Activated CD8-positive, alpha-beta T cell treated with anti-CD3 and anti-CD28 coated beads, Interleukin-2, amount 10 ng/mL, durations not matched to agents 7 days and 5 days (primary cell): ENCODE results near the gene GDPD4. TPM values are rescaled to one million over a fixed set of nuclear protein-coding genes. Genes with fewer than 3 reads are reported as not detected.

Experiments used
- ATAC-seq: fragments of 150-1000 bp; cut with Tn5 transposase; one replicate; pipeline ENCODE4 v1.10.0; 2021; ENCODE audit warnings: moderate library complexity
- CTCF ChIA-PET: fragments of 350-600 bp; sonication (Branson Sonifier 250); formaldehyde crosslinking; loops from one replicate; lab custom pipeline; 2021; ENCODE audit warnings: antibody characterized with exemption; lab: Charles Lee
- POLR2A ChIA-PET: fragments of 350-600 bp; sonication (Branson Sonifier 250); formaldehyde crosslinking; loops from one replicate; lab custom pipeline; 2021; ENCODE audit warnings: antibody characterized with exemption; lab: Charles Lee
- DNase-seq: peaks from one replicate; pipeline ENCODE4 v3.0.0-alpha.2; 2020
- H3K27ac Mint-ChIP-seq: one replicate; pipeline ENCODE4 v1.8.0; 2021; ENCODE audit warnings: mild to moderate bottlenecking, mixed read lengths
- H3K27me3 Mint-ChIP-seq: one replicate; pipeline ENCODE4 v1.8.0; 2021; ENCODE audit warnings: low read depth, mixed read lengths
- H3K36me3 Mint-ChIP-seq: one replicate; pipeline ENCODE4 v1.8.0; 2021; ENCODE audit warnings: low read depth, mixed read lengths
- H3K4me1 Mint-ChIP-seq: one replicate; pipeline ENCODE4 v1.8.0; 2021; ENCODE audit warnings: low read depth, mixed read lengths
- H3K4me3 Mint-ChIP-seq: one replicate; pipeline ENCODE4 v1.8.0; 2021; ENCODE audit warnings: mild to moderate bottlenecking, mixed read lengths
- H3K9me3 Mint-ChIP-seq: one replicate; pipeline ENCODE4 v1.8.0; 2022; ENCODE audit warnings: mixed read lengths; ENCODE audit not compliant: insufficient read depth
- total RNA-seq, 2 experiments: library from RNA; stranded (reverse); gene quantifications; one replicate each; pipeline ENCODE4 v1.2.3, GENCODE V29; 2021

Gene GDPD4
- total RNA-seq, 2 experiments from 2014 or later, result not detected

DNA sequence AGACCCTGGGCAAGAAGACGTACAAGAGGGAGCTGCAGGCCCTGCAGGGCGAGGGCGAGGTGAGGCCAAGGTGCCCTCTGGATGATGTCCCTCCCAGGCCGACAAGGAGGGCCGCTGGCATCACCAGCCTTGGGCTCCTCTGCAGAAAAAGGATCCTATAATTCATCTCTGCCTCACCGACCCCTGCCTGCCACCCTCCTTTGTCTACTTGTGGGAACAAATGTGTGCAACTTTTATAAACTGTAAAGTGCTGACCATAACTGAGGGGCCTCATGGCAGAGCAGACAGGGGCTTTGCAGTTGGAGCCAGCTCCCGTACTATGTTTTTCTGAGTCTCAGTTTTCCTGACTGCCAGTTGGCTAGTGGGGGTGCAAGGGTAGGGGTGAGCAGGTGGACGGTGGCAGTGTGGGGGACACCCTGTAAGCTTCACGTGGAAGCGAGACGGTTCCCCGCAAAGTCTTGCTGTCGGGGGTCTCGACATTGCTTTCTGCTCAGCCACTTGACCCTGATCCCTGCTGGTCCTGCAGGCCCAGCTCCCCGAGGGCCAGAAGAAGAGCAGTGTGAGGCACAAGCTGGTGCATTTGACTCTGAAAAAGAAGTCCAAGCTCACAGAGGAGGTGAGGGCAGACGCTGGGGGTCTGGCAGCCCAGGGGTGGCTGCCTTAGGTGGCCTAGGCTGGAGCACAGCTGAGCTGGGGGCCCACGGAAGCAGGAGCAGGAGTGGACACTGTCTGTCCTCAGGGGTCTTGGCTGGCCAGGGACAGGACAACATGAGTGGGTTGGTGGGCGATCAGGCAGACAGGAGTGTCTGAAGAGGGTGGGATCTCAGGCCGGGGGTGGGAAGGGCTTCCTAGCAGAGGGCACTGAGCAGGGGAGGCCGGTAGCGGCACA lies 118.7 kb downstream of the GDPD4 start:
- DNase-seq (no peak), ATAC-seq (no peak)
- Mint-ChIP-seq H3K9me3 (no peaks in the 10 kb centered on the region), H3K27me3 (peaks cover 4% of the 10 kb centered on the region), H3K36me3 (no peaks in the 10 kb centered on the region), H3K4me3 (no peak overlapping the region), H3K27ac (no peak overlapping the region), H3K4me1 (no peaks in the 10 kb centered on the region)
- ChIA-PET CTCF (interaction anchor here (2.1 kb wide), 1 partner anchor 55 kb away, joined by 8 read pairs; the partner anchor contains the start of gene MYO7A), POLR2A (interaction anchor here (0.7 kb wide), 1 partner anchor 380 kb away, joined by 3 read pairs; no protein-coding TSS in a partner anchor)

DNA sequence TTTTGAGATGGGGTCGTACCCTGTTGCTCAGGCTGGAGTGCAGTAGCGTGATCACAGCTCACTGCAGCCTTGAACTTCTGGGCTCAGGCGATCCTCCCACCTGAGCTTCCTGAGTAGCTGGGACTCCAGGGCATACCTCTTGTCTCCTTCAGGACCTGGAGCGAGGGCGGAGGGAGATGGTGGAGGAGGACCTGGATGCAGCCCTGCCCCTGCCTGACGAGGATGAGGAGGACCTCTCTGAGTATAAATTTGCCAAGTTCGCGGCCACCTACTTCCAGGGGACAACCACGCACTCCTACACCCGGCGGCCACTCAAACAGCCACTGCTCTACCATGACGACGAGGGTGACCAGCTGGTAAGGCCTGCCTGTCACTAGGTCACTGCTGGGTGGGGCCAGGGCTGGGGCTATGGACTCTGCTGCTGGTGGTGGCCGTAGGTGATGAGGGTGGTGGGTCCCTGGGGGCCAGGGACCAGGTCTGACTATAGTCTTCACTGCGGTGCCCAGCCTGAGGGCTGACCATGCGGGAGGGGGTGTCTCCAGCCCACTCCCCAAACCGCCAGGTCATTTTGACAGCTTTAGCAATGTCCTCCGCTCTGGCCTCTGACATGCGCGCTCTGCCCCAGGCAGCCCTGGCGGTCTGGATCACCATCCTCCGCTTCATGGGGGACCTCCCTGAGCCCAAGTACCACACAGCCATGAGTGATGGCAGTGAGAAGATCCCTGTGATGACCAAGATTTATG lies 119.5 kb downstream of the GDPD4 start:
- Mint-ChIP-seq H3K4me1 (no peaks in the 10 kb centered on the region), H3K9me3 (no peaks in the 10 kb centered on the region)
- POLR2A ChIA-PET, result interaction anchor here (0.7 kb wide), 1 partner anchor 379 kb away, joined by 3 read pairs; no protein-coding TSS in a partner anchor

DNA sequence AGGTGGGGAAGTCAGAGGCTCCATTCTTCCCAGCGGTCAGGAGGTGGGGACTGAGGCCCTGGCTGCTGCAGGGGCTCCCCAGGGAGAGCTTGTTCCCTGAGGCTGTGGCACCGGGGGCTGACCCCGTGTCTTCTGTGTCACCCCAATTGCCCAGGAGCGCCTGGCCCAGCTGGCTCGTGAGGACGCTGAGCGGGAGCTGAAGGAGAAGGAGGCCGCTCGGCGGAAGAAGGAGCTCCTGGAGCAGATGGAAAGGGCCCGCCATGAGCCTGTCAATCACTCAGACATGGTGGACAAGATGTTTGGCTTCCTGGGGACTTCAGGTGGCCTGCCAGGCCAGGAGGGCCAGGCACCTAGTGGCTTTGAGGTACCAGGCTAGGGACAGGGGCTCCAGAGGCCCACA lies 120.3 kb downstream of the GDPD4 start:
- DNase-seq (no peak), ATAC-seq (no peak)
- no peaks in the 10 kb centered on the region for H3K9me3 Mint-ChIP-seq
- no peaks in the 10 kb centered on the region for H3K36me3 Mint-ChIP-seq
- no peak overlapping the region for H3K4me3 Mint-ChIP-seq
- H3K27ac Mint-ChIP-seq, result no peak overlapping the region
- ChIA-PET CTCF (interaction anchor here (2.1 kb wide), 1 partner anchor 54 kb away, joined by 8 read pairs; the partner anchor contains the start of gene MYO7A), POLR2A (no interaction called here)
- no peaks in the 10 kb centered on the region for H3K4me1 Mint-ChIP-seq
- H3K27me3 Mint-ChIP-seq, result no peaks in the 10 kb centered on the region

More for the DNA sequence above, 119.5 kb downstream of the GDPD4 start:
- Mint-ChIP-seq H3K36me3 (no peaks in the 10 kb centered on the region), H3K27me3 (peaks cover 4% of the 10 kb centered on the region), H3K4me3 (no peak overlapping the region), H3K27ac (no peak overlapping the region)
- DNase-seq (no peak), ATAC-seq (no peak)
- CTCF ChIA-PET, result interaction anchor here (2.1 kb wide), 1 partner anchor 54 kb away, joined by 8 read pairs; the partner anchor contains the start of gene MYO7A

DNA sequence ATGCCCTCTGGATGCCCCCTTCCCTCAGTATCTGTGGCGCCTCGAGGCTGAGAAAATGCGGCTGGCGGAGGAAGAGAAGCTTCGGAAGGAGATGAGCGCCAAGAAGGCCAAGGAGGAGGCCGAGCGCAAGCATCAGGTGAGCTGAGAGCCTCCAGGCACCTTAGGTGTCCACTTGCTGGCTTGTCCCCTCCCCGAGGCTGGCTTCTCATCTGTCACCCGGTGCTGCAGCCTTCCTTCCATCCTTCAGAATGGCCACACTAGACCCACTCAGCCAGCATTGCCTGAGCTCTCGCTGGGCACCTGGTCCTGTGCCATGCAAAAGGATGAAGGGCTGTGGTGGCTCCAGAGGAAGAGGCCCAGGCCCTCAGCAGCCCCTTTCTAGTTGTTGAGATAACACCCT lies 121.1 kb downstream of the GDPD4 start:
- ChIA-PET CTCF (no interaction called here), POLR2A (interaction anchor here (0.8 kb wide), 1 partner anchor 34 kb away, joined by 3 read pairs; no protein-coding TSS in a partner anchor)
- Mint-ChIP-seq H3K4me1 (peaks cover 1% of the 10 kb centered on the region), H3K27me3 (no peaks in the 10 kb centered on the region), H3K27ac (no peak overlapping the region), H3K36me3 (no peaks in the 10 kb centered on the region), H3K4me3 (no peak overlapping the region), H3K9me3 (no peaks in the 10 kb centered on the region)
- ATAC-seq (no peak), DNase-seq (no peak)

DNA sequence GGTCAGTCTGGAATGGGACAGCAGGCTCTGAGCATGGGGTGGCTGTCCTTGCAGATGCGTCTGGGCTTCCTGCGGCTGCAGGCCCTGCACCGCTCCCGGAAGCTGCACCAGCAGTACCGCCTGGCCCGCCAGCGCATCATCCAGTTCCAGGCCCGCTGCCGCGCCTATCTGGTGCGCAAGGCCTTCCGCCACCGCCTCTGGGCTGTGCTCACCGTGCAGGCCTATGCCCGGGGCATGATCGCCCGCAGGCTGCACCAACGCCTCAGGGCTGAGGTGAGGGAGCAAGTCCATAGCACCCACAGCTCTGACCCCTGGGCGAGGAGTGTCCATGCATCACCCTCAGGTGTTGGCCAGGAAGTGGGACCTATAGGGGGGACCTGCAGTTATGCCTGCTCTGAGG lies 121.8 kb downstream of the GDPD4 start:
- ChIA-PET POLR2A (no interaction called here), CTCF (interaction anchor here (1.2 kb wide), 1 partner anchor 8 kb away, joined by 5 read pairs; no protein-coding TSS in a partner anchor)
- Mint-ChIP-seq H3K27ac (no peak overlapping the region), H3K36me3 (no peaks in the 10 kb centered on the region), H3K27me3 (no peaks in the 10 kb centered on the region), H3K4me1 (peaks cover 2% of the 10 kb centered on the region), H3K4me3 (no peak overlapping the region), H3K9me3 (no peaks in the 10 kb centered on the region)
- DNase-seq (no peak), ATAC-seq (no peak)

DNA sequence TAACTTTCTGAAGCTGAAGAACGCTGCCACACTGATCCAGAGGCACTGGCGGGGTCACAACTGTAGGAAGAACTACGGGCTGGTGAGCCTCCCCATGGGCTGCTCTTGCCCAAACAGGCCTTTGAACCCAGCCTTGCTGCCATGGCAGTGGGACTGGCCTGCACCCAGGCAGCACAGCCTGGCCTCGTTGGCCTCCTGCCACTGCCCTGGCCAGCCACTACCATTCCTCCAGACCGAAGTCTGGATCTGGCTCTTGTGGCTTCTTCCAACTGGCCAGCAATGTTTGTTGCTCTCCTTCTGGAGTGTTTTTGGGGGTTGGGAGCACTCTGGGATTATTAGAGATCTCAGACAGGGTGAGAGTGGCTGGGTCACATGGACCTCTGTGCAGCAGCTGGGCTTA lies 122.4 kb downstream of the GDPD4 start:
- ATAC-seq (no peak), DNase-seq (no peak)
- Mint-ChIP-seq H3K27me3 (no peaks in the 10 kb centered on the region), H3K4me1 (peaks cover 2% of the 10 kb centered on the region), H3K27ac (no peak overlapping the region), H3K4me3 (no peak overlapping the region), H3K36me3 (no peaks in the 10 kb centered on the region), H3K9me3 (no peaks in the 10 kb centered on the region)
- ChIA-PET CTCF (interaction anchor here (1.2 kb wide), 1 partner anchor 8 kb away, joined by 5 read pairs; no protein-coding TSS in a partner anchor), POLR2A (no interaction called here)

DNA sequence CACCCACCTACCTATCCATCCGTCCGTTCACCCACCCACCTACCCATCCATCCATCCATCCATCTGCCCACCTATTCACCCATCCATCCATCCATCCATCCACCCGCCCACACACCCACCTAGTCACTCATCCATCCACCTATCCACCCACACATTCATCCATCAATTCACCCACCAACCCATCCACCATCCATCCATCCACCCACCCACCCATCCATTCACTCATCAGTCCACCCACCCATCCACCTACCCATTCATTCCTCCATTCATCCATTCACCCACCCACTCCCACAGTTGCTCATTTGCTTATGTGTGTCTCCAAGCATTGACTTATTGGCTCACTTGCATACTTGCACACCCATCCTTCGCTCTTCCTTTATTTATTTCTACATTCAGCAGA lies 123.3 kb downstream of the GDPD4 start:
- H3K4me3 Mint-ChIP-seq, result no peak overlapping the region
- H3K27ac Mint-ChIP-seq, result no peak overlapping the region
- H3K4me1 Mint-ChIP-seq, result peaks cover 2% of the 10 kb centered on the region
- H3K27me3 Mint-ChIP-seq, result no peaks in the 10 kb centered on the region
- no peaks in the 10 kb centered on the region for H3K9me3 Mint-ChIP-seq
- no peaks in the 10 kb centered on the region for H3K36me3 Mint-ChIP-seq
- ChIA-PET POLR2A (no interaction called here), CTCF (no interaction called here)
- DNase-seq (no peak), ATAC-seq (no peak)

DNA sequence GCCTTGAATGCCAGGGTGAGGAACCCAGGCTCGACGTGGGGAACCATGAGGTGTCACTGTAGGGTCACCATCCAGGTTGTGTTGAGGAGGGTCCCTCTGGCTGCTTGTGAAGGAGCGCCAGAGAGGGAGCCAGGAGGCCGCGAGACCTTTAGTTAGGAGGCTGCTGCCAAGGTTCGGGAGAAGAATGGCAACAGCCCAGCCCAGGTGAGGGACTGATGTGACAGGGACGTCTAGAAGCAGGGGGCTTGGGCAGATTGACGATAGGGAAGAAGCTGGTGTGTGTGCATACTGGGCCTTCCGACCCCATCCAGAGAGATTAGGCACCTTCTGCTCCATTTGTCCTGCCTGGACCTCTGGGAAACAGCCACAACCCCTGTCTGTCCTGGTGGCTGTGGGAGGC lies 124.5 kb downstream of the GDPD4 start:
- DNase-seq (no peak), ATAC-seq (no peak)
- no peaks in the 10 kb centered on the region for H3K36me3 Mint-ChIP-seq
- no peaks in the 10 kb centered on the region for H3K27me3 Mint-ChIP-seq
- H3K4me3 Mint-ChIP-seq, result no peak overlapping the region
- H3K4me1 Mint-ChIP-seq, result peaks cover 2% of the 10 kb centered on the region
- no peak overlapping the region for H3K27ac Mint-ChIP-seq
- ChIA-PET POLR2A (no interaction called here), CTCF (interaction anchor here (1.2 kb wide), 1 partner anchor 10 kb away, joined by 4 read pairs; no protein-coding TSS in a partner anchor)
- H3K9me3 Mint-ChIP-seq, result no peaks in the 10 kb centered on the region

DNA sequence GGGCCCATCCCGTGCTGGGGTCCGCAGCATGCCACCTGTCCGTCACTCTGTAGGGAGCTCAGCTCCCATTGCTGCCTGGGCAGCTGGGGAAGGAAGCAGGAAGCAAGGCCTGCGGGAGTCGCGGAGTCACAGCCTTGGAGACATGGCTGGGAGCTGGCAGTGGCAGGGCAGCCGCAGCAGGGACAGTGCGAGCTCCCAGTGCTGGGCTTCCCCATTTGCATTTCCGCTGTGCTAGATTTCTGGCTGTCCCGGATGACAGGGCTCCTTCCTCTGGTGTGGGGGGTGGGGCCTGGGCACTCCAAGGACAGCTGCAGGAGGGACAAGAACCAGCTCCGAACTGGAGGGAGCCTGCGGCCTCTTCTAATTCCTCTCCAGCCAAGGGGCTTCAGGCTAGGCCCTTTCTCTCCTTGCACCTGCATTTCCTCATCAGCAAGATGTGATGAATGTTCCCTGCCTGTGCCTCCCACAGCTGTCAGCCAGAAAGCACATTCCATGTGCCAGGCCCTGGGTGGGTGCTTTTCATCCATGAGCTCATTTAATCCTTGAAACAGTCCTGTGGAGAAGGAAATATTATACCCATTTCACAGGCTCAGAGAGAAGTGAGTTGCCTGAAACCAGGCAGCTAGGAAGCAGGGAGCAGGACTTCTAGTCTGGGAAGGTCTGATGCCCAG lies 125.5 kb downstream of the GDPD4 start:
- ATAC-seq (no peak), DNase-seq (no peak)
- Mint-ChIP-seq H3K27ac (no peak overlapping the region), H3K27me3 (no peaks in the 10 kb centered on the region), H3K36me3 (no peaks in the 10 kb centered on the region), H3K4me3 (no peak overlapping the region), H3K9me3 (no peaks in the 10 kb centered on the region), H3K4me1 (peaks cover 2% of the 10 kb centered on the region)
- ChIA-PET CTCF (interaction anchor here (1.2 to 1.5 kb wide), 2 partner anchors 11 to 12 kb away, joined by 4 to 6 read pairs; no protein-coding TSS in a partner anchor), POLR2A (no interaction called here)

DNA sequence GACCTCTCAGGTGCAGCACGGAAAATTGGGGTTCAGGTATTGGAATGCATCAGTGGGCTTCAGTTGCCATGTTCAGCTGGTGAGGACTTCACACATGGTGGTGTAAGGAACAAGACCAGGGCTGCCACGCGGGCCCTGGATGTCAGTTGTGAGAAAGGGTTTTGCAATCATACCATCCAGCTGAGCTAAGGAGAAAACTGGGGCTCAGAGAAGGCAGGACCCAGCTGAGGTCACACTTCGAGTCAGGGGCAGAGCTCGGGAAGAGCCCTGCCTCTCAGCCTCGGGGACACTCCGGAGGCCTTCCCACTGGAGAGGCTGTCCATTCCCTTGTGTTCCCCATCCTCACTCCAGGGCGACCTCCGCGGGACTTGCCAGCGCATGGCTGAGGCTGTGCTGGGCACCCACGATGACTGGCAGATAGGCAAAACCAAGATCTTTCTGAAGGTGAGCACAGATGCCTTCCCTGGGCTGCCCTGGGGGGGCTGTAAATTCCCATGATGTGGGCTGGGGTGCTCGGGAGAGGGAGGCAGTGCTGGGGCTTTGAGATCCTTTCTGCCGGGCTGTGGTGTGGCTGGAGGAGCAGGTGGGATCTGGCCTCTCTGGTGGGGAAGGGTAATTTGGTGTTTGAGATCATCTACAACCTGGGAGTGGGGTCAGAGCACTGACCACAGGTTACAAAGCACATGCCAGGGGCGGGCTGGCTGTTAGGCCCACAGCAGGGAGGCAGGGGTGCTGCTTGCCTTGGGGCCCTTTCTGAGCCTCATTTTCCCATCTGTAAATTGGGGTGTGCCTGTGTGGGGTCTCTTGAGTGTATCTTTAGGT lies 126.3 kb downstream of the GDPD4 start:
- Mint-ChIP-seq H3K9me3 (no peaks in the 10 kb centered on the region), H3K4me3 (no peak overlapping the region), H3K4me1 (peaks cover 2% of the 10 kb centered on the region), H3K36me3 (no peaks in the 10 kb centered on the region), H3K27ac (no peak overlapping the region), H3K27me3 (no peaks in the 10 kb centered on the region)
- ATAC-seq (no peak), DNase-seq (no peak)
- ChIA-PET POLR2A (no interaction called here), CTCF (interaction anchor here (0.9 to 1.9 kb wide), 3 partner anchors 13 to 255 kb away, joined by 3 to 9 read pairs (median 6); no protein-coding TSS in a partner anchor)
